Measurements from ENCODE around the gene LSR. TPM values are rescaled to one million over a fixed set of nuclear protein-coding genes. Genes with fewer than 3 reads are reported as not detected.

LSR gene
- total RNA-seq, 4 donors from 2014 or later = 4.0 to 15.8 (median 5.0) TPM

GRCh38 chr19:35290381-35291127, 41.8 kb downstream of the LSR start:
- no peak for TF ChIP-seq CTCF (IDR thresholded peaks at IDR 0.05; ENCODE audit: low read depth)

- no peak for TF ChIP-seq CTCF (IDR thresholded peaks at IDR 0.05; ENCODE audit: low read depth)
Measured at GRCh38 chr19:35291259-35291658, 42.5 kb downstream of the LSR start.

- TF ChIP-seq CTCF (IDR thresholded peaks at IDR 0.05; ENCODE audit: low read depth) = no peak
Measured at GRCh38 chr19:35291916-35292315, 43.1 kb downstream of the LSR start, which contains the start of gene MAG. MAG (plus strand) TSS chr19:35292161; CDS start chr19:35295409, 3,248 bp downstream.

- TF ChIP-seq CTCF (IDR thresholded peaks at IDR 0.05; ENCODE audit: low read depth) = no peak
Measured at GRCh38 chr19:35292421-35293362, 43.9 kb downstream of the LSR start.

- no peak for TF ChIP-seq CTCF (IDR thresholded peaks at IDR 0.05; ENCODE audit: low read depth)
Measured at GRCh38 chr19:35293363-35293739, 44.5 kb downstream of the LSR start.

- TF ChIP-seq CTCF (IDR thresholded peaks at IDR 0.05; ENCODE audit: low read depth) = no peak
Measured at GRCh38 chr19:35293808-35294207, 45.0 kb downstream of the LSR start.

- TF ChIP-seq CTCF (IDR thresholded peaks at IDR 0.05; ENCODE audit: low read depth) = no peak
Measured at GRCh38 chr19:35294328-35294727, 45.5 kb downstream of the LSR start.
